GM08714 (cell line): ENCODE results near the gene POLR3H.
"Not testable (repeated sequence)": the region's sequence is repeated elsewhere in the genome, so short reads cannot be mapped to it uniquely, and the experiment has no call there.

ENCODE experiments used
- H3K4me3 ChIP-seq: fragments of 200-500 bp; sonication (Bioruptor generic); 2 replicates; pipeline ENCODE4 v1.5.1; 2014; ENCODE audit warnings: mild to moderate bottlenecking, low read length, inconsistent platforms
- ZNF274 ChIP-seq: IDR thresholded peaks from 2 replicates; pipeline ENCODE4 v1.6.1; 2012; ENCODE audit warnings: mild to moderate bottlenecking, low read depth, low read length

Gene POLR3H, protein sequence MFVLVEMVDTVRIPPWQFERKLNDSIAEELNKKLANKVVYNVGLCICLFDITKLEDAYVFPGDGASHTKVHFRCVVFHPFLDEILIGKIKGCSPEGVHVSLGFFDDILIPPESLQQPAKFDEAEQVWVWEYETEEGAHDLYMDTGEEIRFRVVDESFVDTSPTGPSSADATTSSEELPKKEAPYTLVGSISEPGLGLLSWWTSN

GRCh38 chr22:41543854-41544670 lies at the start of gene POLR3H:
TSS of gene POLR3H (minus strand) at chr22:41544470. CDS start at chr22:41544101, 369 bp downstream.
- TF ChIP-seq ZNF274, result no peak
- H3K4me3 ChIP-seq, result peak within 1 kb of the TSS; percentile 69

- H3K4me3 ChIP-seq, result not testable (repeated sequence)
These were observed 49.2 kb upstream of the POLR3H start for GRCh38 chr22:41593336-41593960.

GRCh38 chr22:41589391-41590241 lies 45.3 kb upstream of the POLR3H start, which contains the start of gene PMM1:
TSS of gene PMM1 (minus strand) at chr22:41589840. CDS start at chr22:41589805, 35 bp downstream.
- peak within 1 kb of the TSS; percentile 86 for H3K4me3 ChIP-seq
- no peak for TF ChIP-seq ZNF274

DNA sequence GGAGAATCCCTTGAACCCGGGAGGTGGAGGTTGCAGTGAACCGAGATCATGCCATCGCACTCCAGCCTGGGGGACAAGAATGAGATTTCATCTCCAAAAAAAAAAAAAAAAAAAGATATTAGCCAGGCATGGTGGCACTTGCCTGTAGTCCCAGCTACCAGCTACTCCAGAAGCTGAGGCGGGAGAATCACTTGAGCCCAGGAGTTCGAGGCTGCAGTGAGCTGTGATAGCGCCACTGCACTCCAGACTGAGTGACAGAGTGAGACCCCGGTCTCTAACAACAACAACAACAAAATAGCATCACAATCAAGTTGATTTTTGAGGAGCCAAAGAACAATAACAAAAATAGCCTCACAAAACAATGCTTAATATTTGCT lies 43.1 kb upstream of the POLR3H start:
- no peak overlapping the region for H3K4me3 ChIP-seq
- TF ChIP-seq ZNF274, result no peak

DNA sequence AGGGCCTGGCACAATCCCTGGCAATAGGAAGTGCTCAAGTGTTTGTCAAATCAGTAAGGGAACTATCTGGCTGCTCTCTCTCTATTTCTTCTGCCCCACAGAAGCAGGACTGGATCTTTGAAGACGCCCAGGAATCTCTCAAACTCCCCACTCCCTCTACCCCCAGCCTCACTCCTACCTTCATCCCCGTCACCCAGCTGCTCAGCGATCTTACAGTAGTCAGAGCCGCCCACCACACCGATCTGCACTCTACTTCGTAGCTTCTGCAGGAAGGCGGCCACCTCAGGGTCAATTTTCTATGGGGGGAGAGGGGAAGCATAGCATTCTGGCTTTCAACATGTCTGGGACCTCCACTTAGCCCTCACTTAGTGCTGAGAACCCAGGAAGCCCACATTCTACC lies 41.6 kb upstream of the POLR3H start:
- no peak overlapping the region for H3K4me3 ChIP-seq
- no peak for TF ChIP-seq ZNF274

GRCh38 chr22:41584881-41585280 lies 40.6 kb upstream of the POLR3H start:
- no peak for TF ChIP-seq ZNF274
- no peak overlapping the region for H3K4me3 ChIP-seq

- TF ChIP-seq ZNF274, result no peak
- H3K4me3 ChIP-seq, result no peak overlapping the region
These were observed 38.4 kb upstream of the POLR3H start for GRCh38 chr22:41582694-41583093.

DNA sequence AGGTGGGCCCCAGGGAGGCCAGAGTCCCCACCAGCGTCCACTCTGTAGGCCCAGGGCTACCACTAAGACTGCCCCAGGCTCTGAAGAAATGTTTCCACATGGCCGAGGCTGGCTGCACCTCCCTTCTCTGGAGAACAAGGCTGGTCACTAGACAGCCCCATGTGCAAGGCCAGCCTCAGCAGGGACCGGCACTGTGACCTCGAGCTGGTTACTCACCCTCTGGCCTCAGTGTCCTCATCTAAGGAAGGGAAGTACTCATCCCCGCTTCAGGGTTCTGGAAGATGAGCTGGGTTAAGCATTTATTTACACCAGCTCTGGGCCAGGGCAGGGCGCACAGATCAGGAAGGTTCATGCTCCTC lies 35.7 kb upstream of the POLR3H start:
- H3K4me3 ChIP-seq, result no peak overlapping the region
- no peak for TF ChIP-seq ZNF274

DNA sequence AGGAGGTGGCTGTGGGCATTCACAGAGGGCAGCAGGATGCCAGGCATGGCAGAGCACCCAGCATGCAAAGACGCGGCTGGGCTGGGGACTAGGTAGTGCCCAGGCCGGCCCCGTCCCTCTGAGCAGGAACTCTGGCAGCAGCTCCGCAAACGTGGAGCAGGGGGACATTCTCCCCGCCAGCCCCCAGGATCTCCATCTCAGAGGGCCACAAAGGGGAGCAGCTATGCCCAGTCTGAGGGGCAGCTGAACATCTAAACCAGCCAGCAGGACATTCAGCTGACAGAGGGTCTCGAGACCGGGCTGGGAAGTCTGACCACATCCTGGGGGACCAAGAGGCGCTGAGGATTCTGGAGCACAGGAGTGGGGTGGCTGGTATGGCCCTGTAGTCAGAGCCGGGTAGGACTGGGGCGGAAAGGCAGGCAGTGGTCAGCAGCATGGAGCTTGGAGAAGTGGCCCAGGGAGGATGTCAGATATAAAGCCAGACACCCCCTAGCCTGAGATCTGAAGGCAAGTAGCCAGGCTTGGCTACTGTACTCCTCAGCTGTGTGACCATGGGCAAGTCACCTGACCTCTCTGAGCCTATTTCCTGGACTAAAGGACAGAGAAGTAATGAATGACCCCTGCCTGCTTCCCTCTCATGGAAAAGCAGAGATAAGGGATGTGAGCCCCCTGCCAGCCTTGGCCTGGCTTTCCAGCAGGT lies 35.2 kb upstream of the POLR3H start:
- H3K4me3 ChIP-seq, result no peak overlapping the region
- TF ChIP-seq ZNF274, result no peak

DNA sequence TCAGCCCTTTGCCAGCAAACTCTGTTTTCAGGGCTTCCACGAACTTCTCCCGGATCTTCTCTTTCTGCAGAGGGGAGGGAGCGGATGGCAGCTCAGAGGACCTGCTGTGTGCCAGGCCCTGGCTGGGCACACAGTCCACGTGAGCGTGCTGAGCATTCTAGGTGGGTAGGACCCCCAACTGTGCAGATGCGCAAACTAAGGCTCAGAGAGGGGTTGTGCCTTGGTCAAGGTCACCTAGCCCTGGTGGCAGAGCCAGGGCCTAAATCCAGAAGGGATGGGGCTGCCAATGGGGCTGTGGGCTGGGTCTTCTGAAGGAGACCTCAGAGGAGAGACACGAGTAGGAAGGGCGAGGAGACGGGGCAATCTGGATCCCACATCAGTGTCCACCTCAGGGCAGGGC lies 34.5 kb upstream of the POLR3H start:
- no peak overlapping the region for H3K4me3 ChIP-seq
- TF ChIP-seq ZNF274, result no peak

GRCh38 chr22:41578114-41578513 lies 33.8 kb upstream of the POLR3H start:
- H3K4me3 ChIP-seq, result no peak overlapping the region
- TF ChIP-seq ZNF274, result no peak

GRCh38 chr22:41576877-41577276 lies 32.6 kb upstream of the POLR3H start:
- no peak overlapping the region for H3K4me3 ChIP-seq
- TF ChIP-seq ZNF274, result no peak

DNA sequence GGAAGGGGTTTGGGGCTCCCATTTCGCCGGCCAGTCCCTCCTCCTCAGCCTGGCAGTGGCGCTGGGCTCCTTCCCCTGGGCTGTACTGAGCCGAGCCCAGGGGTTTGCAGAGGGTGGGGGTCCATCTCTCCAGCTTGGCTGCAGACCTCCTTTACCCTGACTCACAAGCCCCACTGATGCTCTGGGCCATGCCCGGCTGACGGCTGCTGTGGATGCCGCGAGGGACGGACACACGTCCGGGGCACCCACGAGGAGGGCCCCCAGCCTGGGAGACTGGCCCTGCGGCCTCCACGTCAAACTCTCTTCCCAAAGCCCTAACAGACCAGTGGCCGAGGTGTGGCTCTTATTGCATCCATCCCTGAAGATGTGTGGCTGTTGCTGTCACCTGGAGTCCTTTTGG lies 31.3 kb upstream of the POLR3H start:
- TF ChIP-seq ZNF274, result no peak
- no peak overlapping the region for H3K4me3 ChIP-seq
